ACHN (cell line): Measurements from ENCODE around the gene STAT3.
"Not testable (repeated sequence)": the region's sequence is repeated elsewhere in the genome, so short reads cannot be mapped to it uniquely, and the experiment has no call there.

Source experiments
- DNase-seq: peaks from one replicate; pipeline ENCODE4 v3.0.0-alpha.2; 2015
- in situ Hi-C: cut with HindIII; loops from 2 replicates; pipeline ENCODE4 v1.10.0; 2017; ENCODE audit warnings: low sequenced_read_pairs, low pct_ligation_motif_present, low pct_unique_long_range_greater_than_20kb

Gene STAT3

DNA sequence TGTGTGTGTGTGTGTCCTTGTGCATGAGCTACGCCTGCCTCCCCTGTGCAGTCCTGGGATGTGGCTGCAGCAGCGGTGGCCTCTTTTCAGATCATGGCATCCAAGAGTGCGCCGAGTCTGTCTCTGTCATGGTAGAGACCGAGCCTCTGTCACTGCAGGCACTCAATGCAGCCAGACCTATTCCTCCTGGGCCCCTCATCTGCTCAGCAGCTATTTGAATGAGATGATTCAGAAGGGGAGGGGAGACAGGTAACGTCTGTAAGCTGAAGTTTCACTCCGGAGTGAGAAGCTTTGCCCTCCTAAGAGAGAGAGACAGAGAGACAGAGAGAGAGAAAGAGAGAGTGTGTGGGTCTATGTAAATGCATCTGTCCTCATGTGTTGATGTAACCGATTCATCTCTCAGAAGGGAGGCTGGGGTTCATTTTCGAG is 77.4 kb downstream of the STAT3 start:
- no peak for DNase-seq
- in situ Hi-C loops: loop anchor here (10.0 kb wide), 1 partner anchor 214 kb away; no protein-coding TSS in a partner anchor

GRCh38 chr17:42309986-42310786 is 78.1 kb downstream of the STAT3 start:
- in situ Hi-C loops: loop anchor here (10.0 kb wide), 1 partner anchor 215 kb away; no protein-coding TSS in a partner anchor
- DNase-seq: no peak

GRCh38 chr17:42309142-42309541 is 79.1 kb downstream of the STAT3 start:
- in situ Hi-C loops: no loop called here

GRCh38 chr17:42308446-42308845 is 79.8 kb downstream of the STAT3 start:
- in situ Hi-C loops: no loop called here
- no peak for DNase-seq

More at GRCh38 chr17:42309142-42309541, 79.1 kb downstream of the STAT3 start:
- DNase-seq: no peak

DNA sequence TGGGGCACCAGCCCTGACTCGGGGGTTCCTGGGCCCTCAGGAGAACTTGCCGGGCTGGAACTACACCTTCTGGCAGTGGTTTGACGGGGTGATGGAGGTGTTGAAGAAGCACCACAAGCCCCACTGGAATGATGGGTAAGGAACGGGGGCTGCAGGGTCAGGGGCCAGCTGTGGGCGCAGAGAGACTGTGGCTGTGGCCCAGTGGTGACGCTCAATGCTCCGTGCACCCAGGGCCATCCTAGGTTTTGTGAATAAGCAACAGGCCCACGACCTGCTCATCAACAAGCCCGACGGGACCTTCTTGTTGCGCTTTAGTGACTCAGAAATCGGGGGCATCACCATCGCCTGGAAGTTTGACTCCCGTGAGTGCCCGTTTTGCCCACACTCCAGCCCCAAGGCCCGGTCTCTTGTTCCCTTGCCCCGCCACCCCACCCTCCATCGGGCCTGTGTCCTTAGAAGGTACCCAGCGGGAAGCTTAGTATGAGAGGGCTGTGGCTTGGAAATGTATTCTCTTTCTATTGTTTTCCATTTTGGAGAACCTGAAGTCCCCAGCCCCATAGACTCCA is 80.8 kb downstream of the STAT3 start:
- DNase-seq: no peak
- in situ Hi-C loops: no loop called here

DNA sequence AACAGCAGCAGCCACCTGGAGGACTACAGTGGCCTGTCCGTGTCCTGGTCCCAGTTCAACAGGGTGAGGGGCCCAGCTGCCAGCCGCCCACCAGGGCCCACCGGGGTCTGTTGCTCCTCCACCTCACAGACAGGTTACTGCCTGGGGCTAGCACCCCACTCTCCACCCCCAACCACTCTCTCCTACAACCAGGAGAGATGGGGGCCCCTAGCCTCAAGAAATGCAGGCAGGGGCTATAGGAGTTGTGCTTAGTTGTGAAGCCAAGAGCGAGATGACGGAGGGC is 81.9 kb downstream of the STAT3 start:
- in situ Hi-C loops: no loop called here
- no peak for DNase-seq

DNA sequence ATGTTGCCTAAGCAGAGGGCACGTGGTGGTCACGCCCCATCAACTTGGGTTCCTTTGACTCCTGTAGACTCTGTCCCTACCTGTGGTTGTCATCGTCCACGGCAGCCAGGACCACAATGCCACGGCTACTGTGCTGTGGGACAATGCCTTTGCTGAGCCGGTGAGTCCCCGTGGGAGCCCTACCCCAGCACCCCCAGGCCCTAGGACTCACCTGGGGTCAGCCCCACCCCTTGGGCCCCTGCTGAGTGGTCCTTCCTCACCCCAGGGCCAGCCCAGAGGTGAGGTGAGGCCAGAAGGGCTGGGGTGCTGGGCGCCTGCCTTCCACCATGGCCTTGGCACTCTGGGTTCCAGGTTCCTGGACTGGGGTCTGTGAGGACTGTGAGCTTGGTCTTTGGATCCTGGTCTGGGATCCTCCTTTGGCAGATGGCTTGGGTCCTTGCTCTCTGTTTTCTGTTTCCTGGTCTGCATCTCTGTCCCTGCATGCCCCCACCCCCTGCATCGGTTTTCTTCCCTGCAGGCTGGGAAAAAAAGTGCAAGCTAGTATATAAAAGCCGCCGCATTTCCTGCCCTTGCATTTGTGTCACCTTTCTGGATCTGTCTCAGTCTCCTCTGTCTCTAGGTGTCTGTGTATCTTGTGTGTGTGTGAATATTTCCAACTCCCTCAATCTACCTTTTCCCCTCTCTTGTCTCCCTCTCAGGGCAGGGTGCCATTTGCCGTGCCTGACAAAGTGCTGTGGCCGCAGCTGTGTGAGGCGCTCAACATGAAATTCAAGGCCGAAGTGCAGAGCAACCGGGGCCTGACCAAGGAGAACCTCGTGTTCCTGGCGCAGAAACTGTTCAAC is 82.5 kb downstream of the STAT3 start:
- DNase-seq: no peak
- in situ Hi-C loops: no loop called here

DNA sequence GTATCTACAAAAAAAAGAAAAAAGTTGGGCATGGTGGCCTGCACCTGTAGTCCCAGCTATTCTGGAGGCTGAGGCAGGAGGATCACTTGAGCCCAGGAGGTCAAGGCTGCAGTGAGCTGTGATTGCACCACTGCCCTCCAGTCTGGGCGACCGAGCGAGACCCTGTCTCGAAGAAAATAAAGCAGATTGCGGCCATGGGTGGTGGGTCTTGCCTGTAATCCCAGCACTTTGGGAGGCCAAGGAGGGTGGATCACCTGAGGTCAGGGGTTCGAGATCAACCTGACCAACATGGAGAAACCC is 83.3 kb downstream of the STAT3 start:
- DNase-seq, in situ Hi-C loops: not testable (repeated sequence)

DNA sequence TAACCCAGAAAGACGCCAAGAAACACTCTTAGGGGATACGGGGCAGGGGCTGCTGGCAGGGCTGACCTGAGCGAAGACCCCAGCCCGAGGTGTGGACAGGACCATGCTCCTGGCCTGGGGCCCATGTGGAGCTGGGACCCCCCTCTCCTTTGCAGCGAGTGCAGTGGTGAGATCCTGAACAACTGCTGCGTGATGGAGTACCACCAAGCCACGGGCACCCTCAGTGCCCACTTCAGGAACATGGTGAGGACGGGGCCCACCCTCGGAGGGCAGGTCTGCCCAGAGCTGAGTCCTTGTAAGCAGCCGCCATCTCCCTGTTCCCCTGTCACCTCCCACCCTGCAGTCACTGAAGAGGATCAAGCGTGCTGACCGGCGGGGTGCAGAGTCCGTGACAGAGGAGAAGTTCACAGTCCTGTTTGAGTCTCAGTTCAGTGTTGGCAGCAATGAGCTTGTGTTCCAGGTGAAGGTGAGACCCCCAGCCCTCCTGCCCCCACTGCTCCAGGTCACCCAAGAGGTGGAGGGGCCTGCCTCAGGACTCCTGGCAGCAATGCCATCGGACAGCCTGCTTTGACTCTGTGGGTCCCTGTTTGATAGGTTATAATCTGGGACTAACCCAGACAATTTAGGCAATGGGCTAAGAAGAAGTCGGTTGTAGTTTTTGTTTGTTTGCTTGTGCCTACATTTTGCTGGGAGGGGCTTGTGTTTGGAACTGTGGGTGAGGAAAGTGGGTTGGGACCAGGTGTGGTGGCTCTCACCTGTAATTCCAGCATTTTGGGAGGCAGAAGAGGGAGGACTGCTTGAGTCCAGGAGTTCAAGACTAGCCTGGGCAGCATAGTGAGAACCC is 83.8 kb downstream of the STAT3 start:
- DNase-seq: no peak
- in situ Hi-C loops: no loop called here

- in situ Hi-C loops: no loop called here
- DNase-seq: no peak
These were observed 84.5 kb downstream of the STAT3 start for GRCh38 chr17:42303694-42304093.

DNA sequence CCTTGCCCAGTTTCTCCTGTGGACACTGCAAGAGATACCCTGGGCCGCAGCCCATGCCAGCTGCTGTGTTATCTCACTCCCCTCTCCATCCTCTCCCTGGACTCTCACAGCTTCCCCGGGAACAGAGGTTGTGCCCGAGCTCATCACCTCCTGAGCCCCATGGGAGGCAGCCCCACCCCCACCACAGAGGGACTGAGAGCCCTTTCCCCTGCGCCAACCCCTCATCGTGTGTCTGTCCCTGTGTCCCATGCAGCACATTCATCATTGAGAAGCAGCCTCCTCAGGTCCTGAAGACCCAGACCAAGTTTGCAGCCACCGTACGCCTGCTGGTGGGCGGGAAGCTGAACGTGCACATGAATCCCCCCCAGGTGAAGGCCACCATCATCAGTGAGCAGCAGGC is 87.2 kb downstream of the STAT3 start:
- in situ Hi-C loops: no loop called here
- DNase-seq: no peak

DNA sequence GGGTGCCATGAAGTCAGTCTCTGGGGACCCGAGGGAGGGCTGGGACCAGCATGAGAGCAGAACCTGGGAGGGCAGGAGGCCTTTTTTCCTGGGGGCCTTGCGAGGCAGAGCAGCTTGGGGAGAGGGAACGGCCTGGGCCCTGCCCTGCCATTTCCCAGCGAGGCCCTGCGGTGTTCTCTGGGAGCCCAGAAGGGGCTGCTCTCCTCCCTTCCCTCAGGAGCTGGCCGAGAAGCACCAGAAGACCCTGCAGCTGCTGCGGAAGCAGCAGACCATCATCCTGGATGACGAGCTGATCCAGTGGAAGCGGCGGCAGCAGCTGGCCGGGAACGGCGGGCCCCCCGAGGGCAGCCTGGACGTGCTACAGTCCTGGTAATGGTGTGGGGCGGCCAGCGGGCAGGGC is 88.3 kb downstream of the STAT3 start:
- in situ Hi-C loops, DNase-seq: not testable (repeated sequence)

GRCh38 chr17:42299361-42299760 is 88.9 kb downstream of the STAT3 start:
- DNase-seq, in situ Hi-C loops: not testable (repeated sequence)

GRCh38 chr17:42297775-42298174 is 90.5 kb downstream of the STAT3 start:
- DNase-seq, in situ Hi-C loops: not testable (repeated sequence)

DNA sequence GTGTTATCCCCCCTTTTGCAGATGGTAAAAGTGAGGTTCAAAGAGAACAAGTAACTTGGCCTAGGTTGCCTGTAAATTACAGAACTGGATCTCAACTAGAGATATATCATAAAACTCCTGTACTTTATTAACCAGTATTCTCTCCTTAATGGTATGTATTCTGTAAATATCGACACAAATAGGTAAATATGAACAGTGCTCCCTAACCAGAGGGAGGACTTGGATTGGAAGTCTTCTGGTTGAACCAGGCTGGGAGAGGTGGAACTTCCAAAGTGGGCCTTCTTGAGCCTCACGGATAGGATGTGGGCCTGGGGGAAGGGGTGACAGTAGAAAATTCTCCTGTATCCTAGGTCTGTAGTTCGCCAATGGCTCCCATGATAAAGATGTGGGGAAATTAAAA is 92.2 kb downstream of the STAT3 start:
- in situ Hi-C loops: no loop called here
- DNase-seq: no peak

DNA sequence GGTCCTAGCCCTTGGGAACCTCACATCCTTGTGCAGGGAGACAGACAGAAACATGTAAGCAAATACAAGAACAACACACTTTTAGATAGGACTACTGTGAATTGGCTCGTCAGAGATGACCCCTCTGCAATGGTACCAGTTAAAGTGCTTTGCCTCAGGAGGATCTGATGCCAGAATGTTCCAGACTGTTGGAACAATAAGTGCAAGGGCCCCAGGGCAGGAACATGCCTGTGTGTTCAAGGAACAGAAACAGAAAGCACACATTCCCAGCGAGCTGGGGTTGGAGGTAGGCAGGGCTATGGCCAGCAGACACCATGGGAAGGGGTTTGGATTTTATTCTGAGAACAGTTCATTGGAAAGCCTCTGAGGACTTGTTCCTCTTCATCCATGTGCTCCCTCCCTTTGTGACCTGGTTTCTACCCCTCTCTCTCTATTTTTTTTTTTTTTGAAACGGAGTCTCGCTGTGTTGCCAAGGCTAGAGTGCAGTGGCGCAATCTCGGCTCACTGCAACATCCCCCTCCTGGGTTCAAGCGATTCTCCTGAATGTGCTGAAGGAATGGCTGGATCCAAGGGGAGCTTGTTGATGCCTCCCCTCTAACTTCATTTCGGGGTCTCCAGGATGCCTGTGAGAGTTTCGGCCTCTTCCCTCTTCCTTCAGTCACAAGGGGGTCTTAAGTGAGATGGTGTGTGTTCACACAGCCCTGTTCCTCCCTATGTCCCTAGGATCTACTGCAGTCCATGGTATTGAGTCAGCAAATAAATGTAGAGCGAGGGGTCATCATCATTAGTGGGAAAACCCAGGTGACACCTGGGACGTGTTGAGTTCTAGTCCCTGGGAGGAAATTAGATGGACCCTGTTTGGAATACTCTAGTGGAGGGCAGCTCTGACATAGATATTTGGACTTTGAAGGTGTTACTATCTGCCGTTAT is 93.5 kb downstream of the STAT3 start:
- no peak for DNase-seq

GRCh38 chr17:42291129-42291528 is 97.1 kb downstream of the STAT3 start:
- in situ Hi-C loops: no loop called here

More for the DNA sequence above, 93.5 kb downstream of the STAT3 start:
- in situ Hi-C loops: no loop called here

GRCh38 chr17:42290577-42290976 is 97.7 kb downstream of the STAT3 start:
- DNase-seq: no peak
- in situ Hi-C loops: no loop called here

More at GRCh38 chr17:42291129-42291528, 97.1 kb downstream of the STAT3 start:
- DNase-seq: no peak
